Vagina (tissue), 2 donors: ENCODE measurements around the gene KANK4.

Source experiments
- POLR2A ChIP-seq, 2 donors: fragments of 450-650 bp; IDR thresholded peaks; one replicate each; pipeline ENCODE4 v1.6.1; 2017; ENCODE audit warnings: antibody characterized with exemption in 2 of 2, mild to moderate bottlenecking in 2 of 2, moderate library complexity in 2 of 2
- POLR2AphosphoS5 ChIP-seq, 2 donors: sonication (generic); formaldehyde crosslinking; IDR thresholded peaks; one replicate each; pipeline ENCODE4 v1.9.0; 2017; ENCODE audit warnings: antibody characterized with exemption in 2 of 2, mild to moderate bottlenecking in 2 of 2, low read depth in 1 of 2; ENCODE audit not compliant: insufficient read depth in 1 of 2
- TF ChIP-seq, protein P1 (sequence below), 3 experiments: fragments of 450-650 bp in 2 of 3; fragments of 200-600 bp in 1 of 3; sonication (generic) in 1 of 3; IDR thresholded peaks; one replicate each; pipeline ENCODE4 v1.5.1; 2017 to 2019; ENCODE audit warnings: antibody characterized with exemption in 3 of 3, mild to moderate bottlenecking in 2 of 3, moderate library complexity in 2 of 3

DNA sequence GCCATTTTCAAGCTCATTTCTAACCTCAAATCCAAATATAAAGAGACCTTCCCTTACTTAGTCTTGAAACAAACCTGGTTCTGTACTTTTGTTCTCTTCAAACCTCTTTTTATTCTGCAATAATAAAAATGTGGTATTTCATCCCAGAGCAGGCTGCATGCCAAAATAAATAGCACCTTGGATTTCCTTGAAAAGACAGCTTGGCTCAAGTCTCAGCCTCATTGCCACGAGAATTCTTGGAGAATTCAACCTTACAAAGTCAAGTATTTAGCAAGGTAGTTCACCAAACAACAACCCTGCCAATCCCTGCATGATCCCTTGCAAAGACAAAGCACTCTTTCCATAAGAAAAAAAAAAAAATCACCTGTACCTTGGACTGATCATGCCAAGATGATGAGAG, 33.8 kb downstream of the KANK4 start:
- TF ChIP-seq, protein P1, sequence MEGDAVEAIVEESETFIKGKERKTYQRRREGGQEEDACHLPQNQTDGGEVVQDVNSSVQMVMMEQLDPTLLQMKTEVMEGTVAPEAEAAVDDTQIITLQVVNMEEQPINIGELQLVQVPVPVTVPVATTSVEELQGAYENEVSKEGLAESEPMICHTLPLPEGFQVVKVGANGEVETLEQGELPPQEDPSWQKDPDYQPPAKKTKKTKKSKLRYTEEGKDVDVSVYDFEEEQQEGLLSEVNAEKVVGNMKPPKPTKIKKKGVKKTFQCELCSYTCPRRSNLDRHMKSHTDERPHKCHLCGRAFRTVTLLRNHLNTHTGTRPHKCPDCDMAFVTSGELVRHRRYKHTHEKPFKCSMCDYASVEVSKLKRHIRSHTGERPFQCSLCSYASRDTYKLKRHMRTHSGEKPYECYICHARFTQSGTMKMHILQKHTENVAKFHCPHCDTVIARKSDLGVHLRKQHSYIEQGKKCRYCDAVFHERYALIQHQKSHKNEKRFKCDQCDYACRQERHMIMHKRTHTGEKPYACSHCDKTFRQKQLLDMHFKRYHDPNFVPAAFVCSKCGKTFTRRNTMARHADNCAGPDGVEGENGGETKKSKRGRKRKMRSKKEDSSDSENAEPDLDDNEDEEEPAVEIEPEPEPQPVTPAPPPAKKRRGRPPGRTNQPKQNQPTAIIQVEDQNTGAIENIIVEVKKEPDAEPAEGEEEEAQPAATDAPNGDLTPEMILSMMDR (IDR thresholded peaks at IDR 0.05), result no peak
- no peak for TF ChIP-seq POLR2A (IDR thresholded peaks at IDR 0.05)
- TF ChIP-seq POLR2AphosphoS5 (IDR thresholded peaks at IDR 0.05; ENCODE audit: insufficient read depth in 1 of 2, low read depth in 1 of 2), result no peak
